Smooth muscle cell (in vitro differentiated cells): ENCODE results near the gene NCOA7. TPM values are rescaled to one million over a fixed set of nuclear protein-coding genes. Genes with fewer than 3 reads are reported as not detected.
A peak's percentile ranks its signal among the peaks of the same experiment; 100 is the strongest.

Source experiments
- DNase-seq: peaks from one replicate; lab custom pipeline; 2025; ENCODE audit not compliant: unreplicated experiment; lab: John Stamatoyannopoulos, UW
- H2AFZ ChIP-seq: fragments of 200-600 bp; sonication (generic); 2 replicates; pipeline ENCODE4 v1.6.0; 2016; ENCODE audit warnings: antibody characterized with exemption, low read depth, mild to moderate bottlenecking
- H3F3A ChIP-seq: fragments of 200-600 bp; sonication (generic); 2 replicates; pipeline ENCODE4 v1.6.0; 2017; ENCODE audit warnings: antibody characterized with exemption, low read depth
- H3K27ac ChIP-seq: fragments of 200-600 bp; sonication (generic); 2 replicates; pipeline ENCODE4 v1.5.1; 2016; ENCODE audit warnings: low read depth, mild to moderate bottlenecking
- H3K27me3 ChIP-seq: fragments of 200-600 bp; sonication (generic); 2 replicates; pipeline ENCODE4 v1.6.1; 2016; ENCODE audit warnings: low read depth, mild to moderate bottlenecking
- H3K36me3 ChIP-seq: fragments of 200-600 bp; sonication (generic); 2 replicates; pipeline ENCODE4 v1.5.1; 2016; ENCODE audit warnings: low read depth
- H3K4me1 ChIP-seq: fragments of 200-600 bp; sonication (generic); 2 replicates; pipeline ENCODE4 v1.5.1; 2016; ENCODE audit warnings: low read depth
- H3K4me2 ChIP-seq: fragments of 200-600 bp; sonication (generic); 2 replicates; pipeline ENCODE4 v1.6.0; 2016; ENCODE audit warnings: mild to moderate bottlenecking
- H3K4me3 ChIP-seq: fragments of 200-600 bp; sonication (generic); 2 replicates; pipeline ENCODE4 v1.5.1; 2016; ENCODE audit warnings: mild to moderate bottlenecking
- H3K79me2 ChIP-seq: fragments of 200-600 bp; sonication (generic); 2 replicates; pipeline ENCODE4 v1.6.0; 2016; ENCODE audit warnings: low read depth, mild to moderate bottlenecking
- H3K9ac ChIP-seq: fragments of 200-600 bp; sonication (generic); 2 replicates; pipeline ENCODE4 v1.6.0; 2016; ENCODE audit warnings: low read depth
- H3K9me3 ChIP-seq: fragments of 200-600 bp; sonication (generic); replicated peaks from 2 replicates; pipeline ENCODE4 v1.5.1; 2016; ENCODE audit warnings: low read depth
- H4K20me1 ChIP-seq: fragments of 200-600 bp; sonication (generic); 2 replicates; pipeline ENCODE4 v1.6.0; 2016; ENCODE audit warnings: low read depth
- CTCF ChIP-seq: fragments of 200-600 bp; sonication (generic); IDR thresholded peaks from 2 replicates; pipeline ENCODE4 v1.5.1; 2017; ENCODE audit warnings: borderline replicate concordance, mild to moderate bottlenecking, antibody characterized with exemption; ENCODE audit not compliant: insufficient read depth, poor library complexity, severe bottlenecking
- WGBS: methylation state at CpG from one replicate; pipeline ENCODE4 v1.1.7; 2016; ENCODE audit warnings: low lambda C conversion rate; 5-methylcytosine and 5-hydroxymethylcytosine counted together
- polyA plus RNA-seq: library from polyadenylated mRNA; unstranded; fragments of >200 nt; fragmentation: Nextera tagmentation; extraction: Ambion mirVana; gene quantifications from 2 replicates; pipeline ENCODE4 v1.2.1, GENCODE V29; 2016
- total RNA-seq: library from RNA; depleted of rRNA; stranded (reverse); fragments of >200 nt; gene quantifications from 2 replicates; pipeline ENCODE4 v1.2.3, GENCODE V29; 2014

Gene NCOA7
- total and polyA plus RNA-seq, 2 experiments from 2014 or later: 38.1 to 44.0 TPM

GRCh38 chr6:125791151-125791819 lies 525 bp downstream of the NCOA7 start:
- H3K9ac ChIP-seq: peak overlapping the region; percentile 47
- peaks cover 5% of the 10 kb centered on the region for H3K4me1 ChIP-seq
- H3F3A ChIP-seq: peaks cover 23% of the 10 kb centered on the region
- H3K27me3 ChIP-seq: no peaks in the 10 kb centered on the region
- peak overlapping the region; percentile 84 for H2AFZ ChIP-seq
- 2% methylated on average over 26 of the region's 28 CpGs for WGBS
- no peaks in the 10 kb centered on the region for H4K20me1 ChIP-seq
- TF ChIP-seq CTCF: peak; percentile 21
- H3K36me3 ChIP-seq: no peaks in the 10 kb centered on the region
- peaks cover 43% of the 10 kb centered on the region for H3K79me2 ChIP-seq
- peak overlapping the region; percentile 91 for H3K4me3 ChIP-seq
- H3K27ac ChIP-seq: peak overlapping the region; percentile 76
- H3K9me3 ChIP-seq: no peaks in the 10 kb centered on the region
- H3K4me2 ChIP-seq: peak overlapping the region; percentile 91
- DNase-seq: no peak

GRCh38 chr6:125791820-125792165 lies 1.0 kb downstream of the NCOA7 start:
- Histone ChIP-seq H3F3A (peaks cover 23% of the 10 kb centered on the region), H3K4me1 (peaks cover 5% of the 10 kb centered on the region), H3K27ac (no peak overlapping the region), H3K4me3 (peak overlapping the region; percentile 91), H3K4me2 (peak overlapping the region; percentile 91), H3K79me2 (peaks cover 47% of the 10 kb centered on the region), H3K36me3 (no peaks in the 10 kb centered on the region), H3K9me3 (no peaks in the 10 kb centered on the region), H2AFZ (no peak overlapping the region), H3K9ac (no peak overlapping the region), H3K27me3 (no peaks in the 10 kb centered on the region), H4K20me1 (no peaks in the 10 kb centered on the region)
- TF ChIP-seq CTCF: no peak
- no peak for DNase-seq

- Histone ChIP-seq H4K20me1 (no peaks in the 10 kb centered on the region), H3K27ac (no peak overlapping the region), H3K79me2 (peaks cover 47% of the 10 kb centered on the region), H3F3A (peaks cover 23% of the 10 kb centered on the region), H3K4me1 (peaks cover 5% of the 10 kb centered on the region), H3K9ac (no peak overlapping the region), H3K27me3 (no peaks in the 10 kb centered on the region), H3K4me3 (peak overlapping the region; percentile 91), H2AFZ (no peak overlapping the region), H3K36me3 (no peaks in the 10 kb centered on the region), H3K4me2 (no peak overlapping the region), H3K9me3 (no peaks in the 10 kb centered on the region)
- no peak for TF ChIP-seq CTCF
- DNase-seq: no peak
- WGBS: 70% methylated on average over 3 of the region's 3 CpGs
Observed at GRCh38 chr6:125792172-125792571, 1.4 kb downstream of the NCOA7 start.

- no peak overlapping the region for H3K9ac ChIP-seq
- H3K27ac ChIP-seq: no peak overlapping the region
- no peak overlapping the region for H3K4me3 ChIP-seq
- DNase-seq: no peak
- H3K4me2 ChIP-seq: no peak overlapping the region
- H3K9me3 ChIP-seq: no peaks in the 10 kb centered on the region
- TF ChIP-seq CTCF: no peak
- no peaks in the 10 kb centered on the region for H3K27me3 ChIP-seq
- no peak overlapping the region for H2AFZ ChIP-seq
- no peaks in the 10 kb centered on the region for H4K20me1 ChIP-seq
- no peaks in the 10 kb centered on the region for H3K36me3 ChIP-seq
- peaks cover 23% of the 10 kb centered on the region for H3F3A ChIP-seq
- H3K79me2 ChIP-seq: peaks cover 47% of the 10 kb centered on the region
- H3K4me1 ChIP-seq: peaks cover 5% of the 10 kb centered on the region
Observed at GRCh38 chr6:125792680-125793079, 1.9 kb downstream of the NCOA7 start.
